ENCODE measurements around the gene OSTF1.

DNA sequence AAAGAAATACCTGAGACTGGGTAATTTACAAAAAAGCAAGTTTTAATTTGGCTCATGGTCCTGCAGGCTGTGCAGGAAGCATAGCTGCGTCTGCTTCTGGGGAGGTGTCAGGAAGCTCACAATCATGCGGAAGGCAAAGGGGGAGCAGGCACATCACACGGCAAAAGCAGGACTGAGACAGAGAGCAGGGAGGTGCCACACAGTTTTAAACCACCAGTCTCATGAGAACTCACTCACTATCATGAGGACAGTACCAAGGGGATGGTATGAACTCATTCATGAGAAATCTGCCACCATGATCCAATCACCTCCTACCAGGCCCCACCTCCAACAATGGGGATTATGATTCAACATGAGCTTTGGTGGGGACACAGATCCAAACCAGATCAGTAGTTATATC, 96.2 kb downstream of the OSTF1 start:
- TF ChIP-seq, protein P1, sequence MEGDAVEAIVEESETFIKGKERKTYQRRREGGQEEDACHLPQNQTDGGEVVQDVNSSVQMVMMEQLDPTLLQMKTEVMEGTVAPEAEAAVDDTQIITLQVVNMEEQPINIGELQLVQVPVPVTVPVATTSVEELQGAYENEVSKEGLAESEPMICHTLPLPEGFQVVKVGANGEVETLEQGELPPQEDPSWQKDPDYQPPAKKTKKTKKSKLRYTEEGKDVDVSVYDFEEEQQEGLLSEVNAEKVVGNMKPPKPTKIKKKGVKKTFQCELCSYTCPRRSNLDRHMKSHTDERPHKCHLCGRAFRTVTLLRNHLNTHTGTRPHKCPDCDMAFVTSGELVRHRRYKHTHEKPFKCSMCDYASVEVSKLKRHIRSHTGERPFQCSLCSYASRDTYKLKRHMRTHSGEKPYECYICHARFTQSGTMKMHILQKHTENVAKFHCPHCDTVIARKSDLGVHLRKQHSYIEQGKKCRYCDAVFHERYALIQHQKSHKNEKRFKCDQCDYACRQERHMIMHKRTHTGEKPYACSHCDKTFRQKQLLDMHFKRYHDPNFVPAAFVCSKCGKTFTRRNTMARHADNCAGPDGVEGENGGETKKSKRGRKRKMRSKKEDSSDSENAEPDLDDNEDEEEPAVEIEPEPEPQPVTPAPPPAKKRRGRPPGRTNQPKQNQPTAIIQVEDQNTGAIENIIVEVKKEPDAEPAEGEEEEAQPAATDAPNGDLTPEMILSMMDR (conservative IDR thresholded peaks at IDR 0.05; ENCODE audit: low read length) = no peak
- TF ChIP-seq EZH2phosphoT487 (IDR thresholded peaks at IDR 0.05; ENCODE audit: borderline replicate concordance, low read depth, low read length) = no peak

Data from OCI-LY7 (cell line).